ENCODE data around the gene GOT2. TPM values are rescaled to one million over a fixed set of nuclear protein-coding genes. Genes with fewer than 3 reads are reported as not detected.
"Not testable (repeated sequence)": the region's sequence is repeated elsewhere in the genome, so short reads cannot be mapped to it uniquely, and the experiment has no call there.

GOT2 gene
- total RNA-seq, 3 donors from 2014 or later = 143 to 147 (median 143) TPM

DNA sequence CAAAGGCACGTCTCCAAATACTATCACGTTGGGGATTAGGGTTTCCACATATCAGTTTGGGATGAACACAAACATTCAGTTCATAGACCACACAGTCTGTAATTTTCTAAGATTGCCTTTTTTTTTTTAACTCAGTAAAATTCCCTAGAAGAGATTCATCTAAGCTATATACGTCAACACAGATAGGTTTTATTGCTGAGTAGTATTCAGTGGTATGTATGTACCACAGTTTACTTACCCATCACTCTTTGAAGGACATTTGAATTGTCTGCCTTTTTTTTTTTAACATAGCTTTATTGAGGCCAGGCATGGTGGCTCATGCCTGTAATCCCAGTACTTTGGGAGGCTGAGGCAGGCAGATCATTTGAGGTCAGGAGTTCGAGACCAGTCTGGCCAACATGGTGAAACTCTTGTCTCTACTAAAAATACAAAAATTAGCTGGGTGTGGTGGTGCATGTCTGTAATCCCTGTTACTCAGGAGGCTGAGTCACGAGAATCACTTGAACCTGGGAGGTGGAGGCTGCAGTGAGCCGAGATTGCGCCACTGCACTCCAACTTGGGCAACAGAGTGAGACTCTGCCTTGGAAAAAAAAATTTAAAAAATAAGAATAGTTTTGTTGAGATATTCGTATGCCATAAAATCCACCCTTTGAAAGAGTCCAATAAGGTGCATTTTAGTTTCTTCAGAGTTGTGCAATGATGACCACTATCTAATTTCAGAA lies 47.0 kb downstream of the GOT2 start:
- not testable (repeated sequence) for H3K4me3 Mint-ChIP-seq; H3K9me3 Mint-ChIP-seq; H3K36me3 Mint-ChIP-seq (ENCODE audit: insufficient read depth)

DNA sequence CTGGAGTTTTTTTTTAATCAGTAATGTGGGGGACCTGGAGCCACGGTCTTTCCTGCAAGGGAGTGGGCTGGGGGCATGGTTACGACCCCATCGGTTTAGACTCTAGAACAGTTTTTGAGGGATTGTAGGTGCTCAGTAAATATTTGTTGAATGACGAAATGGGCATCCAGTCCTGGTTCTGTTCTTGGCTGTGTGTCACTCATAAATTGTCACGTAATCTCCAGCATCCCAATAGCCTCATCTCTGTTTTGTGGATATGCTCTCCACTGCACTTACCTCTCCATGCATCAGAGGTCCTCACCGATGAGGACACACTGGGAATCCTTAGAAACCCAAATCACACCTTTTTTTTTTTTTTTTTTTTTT lies 49.0 kb downstream of the GOT2 start:
- peak overlapping the region; percentile 91 for H3K4me3 Mint-ChIP-seq
- H3K27me3 Mint-ChIP-seq (ENCODE audit: low read depth) = no peaks in the 10 kb centered on the region
- no peaks in the 10 kb centered on the region for H3K36me3 Mint-ChIP-seq (ENCODE audit: insufficient read depth)
- peaks cover 21% of the 10 kb centered on the region for H3K4me1 Mint-ChIP-seq (ENCODE audit: low read depth)
- ATAC-seq (no peak), DNase-seq (no peak)
- H3K9me3 Mint-ChIP-seq = no peaks in the 10 kb centered on the region

More for the DNA sequence above, 47.0 kb downstream of the GOT2 start:
- peaks cover 21% of the 10 kb centered on the region for H3K4me1 Mint-ChIP-seq (ENCODE audit: low read depth)
- H3K27me3 Mint-ChIP-seq (ENCODE audit: low read depth); DNase-seq; ATAC-seq: not testable (repeated sequence)

DNA sequence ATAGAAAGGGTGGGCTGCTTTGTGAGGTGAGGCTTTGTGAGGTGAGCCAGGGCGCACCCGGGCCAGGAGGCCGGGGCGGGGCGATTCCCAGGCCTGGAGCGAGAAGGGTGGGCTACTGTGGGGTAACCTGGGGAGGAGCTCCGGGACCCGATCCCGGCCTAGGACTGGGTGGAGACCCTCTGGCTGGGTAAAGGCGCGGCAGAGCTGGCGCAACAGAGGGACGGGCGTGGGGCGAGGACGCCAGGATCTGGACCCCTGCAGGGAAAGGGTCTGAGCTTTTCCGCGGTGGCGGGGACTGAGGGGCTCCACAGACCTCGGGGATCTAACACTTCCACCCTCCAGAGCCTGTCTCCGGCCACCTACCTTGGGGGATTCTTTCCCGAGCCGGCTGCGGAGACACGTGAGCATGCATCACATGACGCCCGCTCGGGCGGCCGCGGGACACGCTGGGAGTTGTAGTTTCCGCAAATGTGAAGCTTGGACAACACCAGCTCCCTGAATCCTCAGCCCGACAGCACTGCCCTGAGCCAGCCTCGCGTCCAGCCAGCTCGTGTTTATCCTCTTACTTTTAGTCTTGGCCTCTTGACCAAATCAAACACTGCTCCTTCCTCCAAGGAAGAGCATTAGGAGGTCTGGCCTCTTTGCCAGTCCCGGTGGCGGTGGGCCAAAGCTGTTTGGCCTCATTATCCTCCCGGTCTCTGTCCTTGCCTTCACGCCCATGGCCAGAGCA lies 49.6 kb downstream of the GOT2 start, which contains the start of gene SLC38A7:
Gene SLC38A7, minus strand, starts transcription at position 417 of the 730 bp plus-strand sequence. CDS start 4,644 bp downstream, outside the sequence.
- no peaks in the 10 kb centered on the region for H3K36me3 Mint-ChIP-seq (ENCODE audit: insufficient read depth)
- DNase-seq (peak; percentile 66), ATAC-seq (peak; percentile 98)
- no peaks in the 10 kb centered on the region for H3K27me3 Mint-ChIP-seq (ENCODE audit: low read depth)
- no peaks in the 10 kb centered on the region for H3K9me3 Mint-ChIP-seq
- H3K4me1 Mint-ChIP-seq (ENCODE audit: low read depth) = peaks cover 21% of the 10 kb centered on the region
- peak within 1 kb of the TSS; percentile 91 for H3K4me3 Mint-ChIP-seq

DNA sequence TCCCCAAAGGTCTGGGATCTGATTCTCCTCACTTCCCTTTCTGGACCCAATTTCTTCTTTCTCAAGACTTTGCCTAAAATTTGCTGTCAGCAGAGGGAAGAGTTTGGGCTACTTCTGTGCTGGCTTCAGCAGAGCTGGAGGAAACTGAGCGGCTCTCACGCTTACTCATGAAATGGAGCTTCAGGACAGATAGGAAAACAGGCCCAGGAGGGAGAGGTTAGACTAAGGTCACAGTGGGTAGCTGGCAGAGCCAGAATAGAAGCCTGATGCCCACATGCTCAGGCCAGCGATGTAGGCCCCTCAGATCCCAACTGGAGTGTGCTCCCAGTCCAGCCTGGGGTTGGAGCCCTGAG lies 50.1 kb downstream of the GOT2 start:
- Mint-ChIP-seq H3K27me3 (ENCODE audit: low read depth) (no peaks in the 10 kb centered on the region), H3K36me3 (ENCODE audit: insufficient read depth) (no peaks in the 10 kb centered on the region), H3K4me1 (ENCODE audit: low read depth) (peaks cover 21% of the 10 kb centered on the region), H3K4me3 (peak overlapping the region; percentile 91), H3K9me3 (no peaks in the 10 kb centered on the region)
- DNase-seq (no peak), ATAC-seq (peak in 1 of 2 donors; percentile 11)

DNA sequence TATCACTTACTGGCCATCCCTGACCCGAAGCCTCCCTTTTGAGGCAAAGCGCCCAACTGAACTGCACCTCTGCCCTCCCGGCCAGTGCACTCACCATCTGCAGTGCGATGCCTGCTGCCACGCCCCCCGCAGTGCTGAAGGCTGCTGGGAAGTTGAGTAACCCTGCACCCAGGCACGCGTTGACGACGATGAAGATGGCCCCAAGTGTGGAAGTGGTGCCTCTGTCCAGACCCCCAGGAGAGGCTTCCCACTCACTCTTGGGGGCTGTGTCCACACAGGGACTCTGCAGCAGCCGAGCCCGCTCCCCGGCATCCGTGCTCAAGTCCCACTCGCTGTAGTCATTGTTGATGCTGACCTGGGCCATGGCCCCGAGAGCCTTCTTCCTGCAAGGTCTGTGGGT lies 54.4 kb downstream of the GOT2 start:
- Mint-ChIP-seq H3K4me1 (ENCODE audit: low read depth) (peaks cover 17% of the 10 kb centered on the region), H3K9me3 (no peaks in the 10 kb centered on the region), H3K4me3 (no peak overlapping the region), H3K36me3 (ENCODE audit: insufficient read depth) (peaks cover 9% of the 10 kb centered on the region), H3K27me3 (ENCODE audit: low read depth) (no peaks in the 10 kb centered on the region)
- no peak for DNase-seq
- ATAC-seq = no peak

DNA sequence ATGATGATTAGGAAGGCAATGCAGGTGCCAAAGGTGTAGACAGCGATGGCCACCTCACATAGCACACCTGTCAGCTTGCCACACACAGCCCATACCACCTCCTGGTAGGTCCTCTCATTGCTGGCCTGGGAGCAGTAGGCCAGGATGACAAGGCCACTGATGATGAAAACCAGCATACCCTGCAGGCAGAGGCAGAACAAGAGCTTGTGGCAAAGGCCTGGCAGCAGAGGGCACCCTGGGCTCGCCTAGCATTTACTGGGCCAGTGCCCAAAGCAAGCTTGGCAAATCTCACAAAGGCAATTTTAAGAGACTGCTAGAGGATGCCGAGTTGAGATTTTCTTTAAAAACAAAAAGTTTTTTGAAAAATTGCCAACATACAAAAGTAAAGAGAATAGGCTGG lies 55.4 kb downstream of the GOT2 start:
- peaks cover 9% of the 10 kb centered on the region for H3K36me3 Mint-ChIP-seq (ENCODE audit: insufficient read depth)
- H3K4me1 Mint-ChIP-seq (ENCODE audit: low read depth) = peaks cover 9% of the 10 kb centered on the region
- H3K4me3 Mint-ChIP-seq = no peak overlapping the region
- no peaks in the 10 kb centered on the region for H3K27me3 Mint-ChIP-seq (ENCODE audit: low read depth)
- ATAC-seq (no peak), DNase-seq (no peak)
- H3K9me3 Mint-ChIP-seq = no peaks in the 10 kb centered on the region

DNA sequence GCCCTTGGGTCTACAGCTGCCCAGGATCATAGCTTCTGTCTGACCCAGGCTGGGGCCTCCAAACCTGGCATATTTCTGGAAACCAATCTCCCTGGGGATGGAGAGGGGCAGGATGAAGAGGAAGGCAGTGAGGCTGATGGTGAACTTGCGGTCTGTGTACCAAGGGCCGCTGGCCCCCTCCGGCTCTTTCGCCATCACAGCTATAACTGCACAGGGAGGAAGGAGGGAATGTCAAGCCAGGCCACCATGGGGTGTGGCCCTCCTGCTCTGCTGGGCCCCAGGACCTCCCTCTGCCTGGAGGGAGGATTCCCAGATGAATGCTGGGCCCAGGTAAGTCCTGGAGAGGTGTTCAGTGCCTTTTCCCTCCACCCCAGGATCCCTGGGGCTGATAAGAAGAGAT lies 55.8 kb downstream of the GOT2 start:
- peaks cover 9% of the 10 kb centered on the region for H3K36me3 Mint-ChIP-seq (ENCODE audit: insufficient read depth)
- no peak for ATAC-seq

DNA sequence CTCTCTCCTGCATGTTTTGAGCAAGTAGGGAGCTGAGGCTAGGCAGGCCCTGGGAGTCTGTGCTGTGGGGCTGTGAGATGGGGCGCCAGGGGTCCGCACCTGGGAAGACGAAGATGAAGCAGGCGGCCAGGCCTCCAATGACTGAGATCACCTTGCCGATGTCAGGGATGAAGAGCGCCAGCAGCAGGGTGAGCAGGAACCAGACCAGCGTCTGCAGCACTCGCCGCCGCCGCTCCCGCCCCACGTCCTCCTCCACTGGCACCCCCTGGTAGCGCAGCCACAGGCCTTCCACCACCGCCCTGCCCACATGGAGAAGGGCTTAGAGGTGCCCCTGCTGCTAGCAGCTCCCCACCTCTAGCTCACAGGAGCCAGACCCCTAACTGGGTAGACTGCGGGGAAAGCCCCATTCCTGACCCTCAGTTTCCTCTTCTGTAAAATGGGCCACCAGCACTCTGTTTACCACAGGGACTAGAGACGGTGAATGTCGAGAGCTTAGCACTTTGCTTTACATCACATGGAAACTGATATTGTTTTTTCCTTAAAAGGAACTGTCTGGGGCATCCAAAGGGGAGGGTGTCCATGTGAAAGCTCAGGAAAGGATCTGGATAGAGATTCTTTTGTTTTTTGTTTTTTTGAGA lies 63.1 kb downstream of the GOT2 start:
- ATAC-seq = no peak
- no peaks in the 10 kb centered on the region for H3K4me1 Mint-ChIP-seq (ENCODE audit: low read depth)
- DNase-seq = no peak
- no peaks in the 10 kb centered on the region for H3K9me3 Mint-ChIP-seq
- H3K4me3 Mint-ChIP-seq = no peak overlapping the region
- H3K27me3 Mint-ChIP-seq (ENCODE audit: low read depth) = no peaks in the 10 kb centered on the region
- peaks cover 24% of the 10 kb centered on the region for H3K36me3 Mint-ChIP-seq (ENCODE audit: insufficient read depth)

More for the DNA sequence above, 55.8 kb downstream of the GOT2 start:
- peaks cover 5% of the 10 kb centered on the region for H3K4me1 Mint-ChIP-seq (ENCODE audit: low read depth)
- no peak for DNase-seq
- no peaks in the 10 kb centered on the region for H3K9me3 Mint-ChIP-seq
- H3K27me3 Mint-ChIP-seq (ENCODE audit: low read depth) = no peaks in the 10 kb centered on the region
- no peak overlapping the region for H3K4me3 Mint-ChIP-seq

DNA sequence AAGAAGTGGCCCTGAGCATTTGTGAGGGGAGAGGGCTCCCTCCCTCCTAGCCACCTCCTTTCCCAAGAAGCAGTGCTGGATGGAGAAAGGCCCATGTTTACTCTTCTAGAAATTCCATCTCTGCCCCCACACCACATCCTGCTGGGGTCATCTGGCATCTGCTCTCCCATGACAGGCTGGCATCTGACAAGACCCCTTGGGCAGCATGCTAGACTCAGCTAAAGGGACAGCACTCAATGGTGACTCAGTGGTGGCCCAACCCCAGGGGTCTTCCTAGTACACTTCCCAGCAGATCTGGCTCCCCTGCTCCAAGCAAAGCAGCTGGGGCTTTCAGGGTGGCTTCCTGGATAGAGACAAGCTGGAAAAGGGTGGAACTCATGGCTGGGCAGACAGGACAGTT lies 63.9 kb downstream of the GOT2 start:
- no peaks in the 10 kb centered on the region for H3K27me3 Mint-ChIP-seq (ENCODE audit: low read depth)
- ATAC-seq = peak in 1 of 2 donors; percentile 14
- no peaks in the 10 kb centered on the region for H3K9me3 Mint-ChIP-seq
- H3K4me3 Mint-ChIP-seq = no peak overlapping the region
- no peak for DNase-seq
- peaks cover 24% of the 10 kb centered on the region for H3K36me3 Mint-ChIP-seq (ENCODE audit: insufficient read depth)
- no peaks in the 10 kb centered on the region for H3K4me1 Mint-ChIP-seq (ENCODE audit: low read depth)

DNA sequence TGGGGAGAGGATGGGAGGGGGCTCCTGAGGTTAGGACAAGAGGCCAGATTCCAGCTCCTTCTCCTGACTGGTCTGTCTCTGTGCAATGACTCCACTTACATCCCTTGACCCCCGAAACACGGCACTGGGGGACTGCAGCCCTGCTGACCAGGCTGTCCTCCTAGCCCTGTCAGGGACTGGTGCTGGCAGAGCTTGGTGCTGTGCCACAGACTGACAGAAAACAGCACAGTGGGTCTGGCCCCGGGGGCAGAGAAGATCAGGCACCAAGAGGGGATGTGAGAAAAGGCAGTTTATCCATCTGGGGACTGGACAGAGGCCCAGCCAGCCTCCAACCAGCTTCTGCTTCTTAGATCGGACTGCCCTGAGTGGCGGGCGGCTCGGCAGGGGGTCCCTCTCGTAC lies 68.9 kb downstream of the GOT2 start:
- DNase-seq (no peak), ATAC-seq (no peak)
- Mint-ChIP-seq H3K36me3 (ENCODE audit: insufficient read depth) (peaks cover 13% of the 10 kb centered on the region), H3K27me3 (ENCODE audit: low read depth) (peaks cover 3% of the 10 kb centered on the region), H3K4me3 (no peak overlapping the region), H3K4me1 (ENCODE audit: low read depth) (no peaks in the 10 kb centered on the region), H3K9me3 (no peaks in the 10 kb centered on the region)

DNA sequence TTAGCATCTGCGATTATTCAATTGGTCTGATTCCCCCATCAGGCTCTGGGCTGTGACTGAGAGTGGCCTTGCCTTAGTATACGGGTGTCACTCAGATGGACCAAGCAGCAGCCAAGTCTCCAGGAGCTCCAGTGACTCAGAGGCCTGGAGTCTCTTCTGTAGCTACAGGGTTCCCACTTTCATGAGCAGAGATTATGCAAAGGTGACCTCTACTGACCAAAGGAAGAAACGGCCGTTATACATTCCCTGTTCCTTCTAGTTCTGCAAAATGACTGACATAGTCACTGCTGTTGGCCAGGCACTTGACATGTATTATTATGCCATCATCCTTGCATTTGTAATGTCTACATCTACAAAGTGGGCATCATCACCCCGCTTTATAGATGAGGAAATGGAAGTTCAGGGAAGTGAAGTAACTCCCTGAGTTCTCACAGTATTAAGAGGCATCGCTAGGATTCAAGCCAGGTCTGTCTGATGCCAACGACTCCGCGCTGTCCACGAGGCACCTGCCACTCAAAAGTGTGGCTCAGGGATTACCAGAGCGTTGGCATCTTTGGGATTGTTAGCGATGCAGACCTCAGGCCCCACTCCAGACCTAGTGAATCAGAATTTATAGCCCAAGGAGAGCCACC lies 72.8 kb downstream of the GOT2 start:
- H3K4me1 Mint-ChIP-seq (ENCODE audit: low read depth) = no peaks in the 10 kb centered on the region
- H3K36me3 Mint-ChIP-seq (ENCODE audit: insufficient read depth) = no peaks in the 10 kb centered on the region
- ATAC-seq = peak; percentile 41 to 62
- H3K4me3 Mint-ChIP-seq = no peak overlapping the region
- DNase-seq = no peak
- no peaks in the 10 kb centered on the region for H3K9me3 Mint-ChIP-seq
- peaks cover 3% of the 10 kb centered on the region for H3K27me3 Mint-ChIP-seq (ENCODE audit: low read depth)

DNA sequence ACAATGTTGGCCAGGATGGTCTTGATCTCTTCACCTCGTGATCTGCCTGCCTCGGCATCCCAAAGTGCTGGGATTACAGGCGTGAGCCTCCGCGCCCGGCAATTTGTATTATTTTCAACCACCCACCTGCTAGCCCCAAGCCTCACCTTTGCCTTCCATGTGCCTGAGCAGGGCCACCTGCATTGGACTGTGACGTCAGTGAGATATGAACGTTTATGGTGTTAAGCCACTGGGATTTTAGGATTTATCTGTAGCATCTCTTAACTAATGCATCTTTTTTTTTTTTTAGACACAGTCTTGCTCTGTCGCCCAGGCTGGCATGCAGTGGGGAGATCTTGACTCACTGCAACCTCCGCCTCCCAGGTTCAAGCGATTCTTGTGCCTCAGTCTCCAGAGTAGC lies 74.2 kb downstream of the GOT2 start:
- H3K9me3 Mint-ChIP-seq; ATAC-seq; DNase-seq; H3K36me3 Mint-ChIP-seq (ENCODE audit: insufficient read depth); H3K4me1 Mint-ChIP-seq (ENCODE audit: low read depth); H3K27me3 Mint-ChIP-seq (ENCODE audit: low read depth); H3K4me3 Mint-ChIP-seq: not testable (repeated sequence)

DNA sequence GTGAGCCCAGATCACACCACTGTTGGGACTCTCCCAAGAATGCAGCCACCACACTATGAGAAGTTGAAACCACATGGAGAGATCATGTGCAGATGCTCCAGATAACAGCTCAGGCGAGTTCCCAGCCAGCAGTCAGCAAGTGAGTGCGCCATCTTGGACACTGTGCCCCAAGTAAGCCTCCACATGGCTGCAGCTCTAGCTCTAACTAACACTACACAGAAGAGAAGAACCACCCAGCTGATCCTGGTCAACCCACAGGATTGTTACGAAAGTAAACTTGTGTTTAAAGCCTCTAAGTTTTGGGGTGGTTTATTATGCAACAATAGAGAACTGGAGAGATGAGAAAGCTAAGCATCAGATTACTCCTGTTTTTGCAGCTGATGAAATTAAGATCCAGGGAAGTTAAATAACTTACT lies 75.3 kb downstream of the GOT2 start:
- Mint-ChIP-seq H3K4me1 (ENCODE audit: low read depth) (no peaks in the 10 kb centered on the region), H3K27me3 (ENCODE audit: low read depth) (peaks cover 3% of the 10 kb centered on the region), H3K36me3 (ENCODE audit: insufficient read depth) (no peaks in the 10 kb centered on the region), H3K9me3 (no peaks in the 10 kb centered on the region), H3K4me3 (no peak overlapping the region)
- ATAC-seq = no peak
- DNase-seq = no peak
